ENCODE results near the gene VPS8. TPM values are rescaled to one million over a fixed set of nuclear protein-coding genes. Genes with fewer than 3 reads are reported as not detected.

The VPS8 gene
- total and polyA plus RNA-seq, 2 of the 13 experiments (the other 11 are each of a cell fraction or from before 2014, with no cell fraction given) = 14.2 to 35.1 TPM

- H3K4me3 ChIP-seq (replicated peaks in 1 of 3; ENCODE audit: insufficient read depth in 1 of 3, low read depth in 2 of 3, low read length in 3 of 3) = no peak overlapping the region
- TF ChIP-seq IRF1 (CRISPR knock-in tag; IDR thresholded peaks at IDR 0.05; ENCODE audit: low read depth) (no peak), EHMT2 (IDR thresholded peaks at IDR 0.05; ENCODE audit: borderline replicate concordance, low read depth, low read length) (no peak), TBX3 (IDR thresholded peaks at IDR 0.05; ENCODE audit: borderline replicate concordance) (no peak), NRL (CRISPR knock-in tag; IDR thresholded peaks at IDR 0.05; ENCODE audit: borderline replicate concordance) (no peak), ZFAT (CRISPR knock-in tag; conservative IDR thresholded peaks at IDR 0.05) (no peak), PCBP1 (IDR thresholded peaks at IDR 0.05; ENCODE audit: borderline replicate concordance, low read depth, low read length) (no peak), CHD2 (IDR thresholded peaks at IDR 0.05; ENCODE audit: low read depth, low read length) (no peak), ZBTB14 (CRISPR knock-in tag; IDR thresholded peaks at IDR 0.05) (no peak), SATB2 (CRISPR knock-in tag; IDR thresholded peaks at IDR 0.05) (no peak), ZNF850 (CRISPR knock-in tag; conservative IDR thresholded peaks at IDR 0.05) (no peak), GLI4 (CRISPR knock-in tag; IDR thresholded peaks at IDR 0.05; ENCODE audit: borderline replicate concordance) (no peak), ELF1 (CRISPR knock-in tag; IDR thresholded peaks at IDR 0.05) (no peak), FIP1L1 (IDR thresholded peaks at IDR 0.05; ENCODE audit: borderline replicate concordance, insufficient read depth, low read depth, low read length) (no peak), E2F5 (CRISPR knock-in tag; conservative IDR thresholded peaks at IDR 0.05) (no peak), KLF15 (CRISPR knock-in tag; IDR thresholded peaks at IDR 0.05; ENCODE audit: borderline replicate concordance) (no peak), CCAR2 (optimal IDR thresholded peaks at IDR 0.05; ENCODE audit: low read depth, low read length) (no peak), HES4 (CRISPR knock-in tag; IDR thresholded peaks at IDR 0.05; ENCODE audit: borderline replicate concordance) (no peak)
- TF ChIP-seq, protein P1, sequence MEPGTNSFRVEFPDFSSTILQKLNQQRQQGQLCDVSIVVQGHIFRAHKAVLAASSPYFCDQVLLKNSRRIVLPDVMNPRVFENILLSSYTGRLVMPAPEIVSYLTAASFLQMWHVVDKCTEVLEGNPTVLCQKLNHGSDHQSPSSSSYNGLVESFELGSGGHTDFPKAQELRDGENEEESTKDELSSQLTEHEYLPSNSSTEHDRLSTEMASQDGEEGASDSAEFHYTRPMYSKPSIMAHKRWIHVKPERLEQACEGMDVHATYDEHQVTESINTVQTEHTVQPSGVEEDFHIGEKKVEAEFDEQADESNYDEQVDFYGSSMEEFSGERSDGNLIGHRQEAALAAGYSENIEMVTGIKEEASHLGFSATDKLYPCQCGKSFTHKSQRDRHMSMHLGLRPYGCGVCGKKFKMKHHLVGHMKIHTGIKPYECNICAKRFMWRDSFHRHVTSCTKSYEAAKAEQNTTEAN (CRISPR knock-in tag; conservative IDR thresholded peaks at IDR 0.05) = no peak
- H3K27me3 ChIP-seq (ENCODE audit: control insufficient read depth in 1 of 2, insufficient read depth in 2 of 2, low read length in 2 of 2) = no peaks in the 10 kb centered on the region
- ChIA-PET CTCF (ENCODE audit: low intra/inter-chr PET ratio, low total read pairs) (no interaction called here), POLR2A (no interaction called here)
- intact Hi-C loops (cut with micrococcal nuclease; ENCODE audit: unreplicated experiment) (no loop called here), in situ Hi-C loops (cut with HindIII; ENCODE audit: extremely low pct_ligation_motif_present, low pct_unique_long_range_greater_than_20kb) (no loop called here)
- no peak overlapping the region for H3K27ac ChIP-seq (ENCODE audit: extremely low read length, insufficient read depth, low read length)
- H3K4me1 ChIP-seq (ENCODE audit: insufficient read depth, low read length) = peaks cover 5% of the 10 kb centered on the region; the same call in 1 of the 2 replicates
- 100% methylated on average over 1 of the region's 1 CpG for WGBS (ENCODE audit: low lambda C conversion rate)
- H4K20me1 ChIP-seq (ENCODE audit: insufficient read depth, low read length) = no peaks in the 10 kb centered on the region
- H3K9ac ChIP-seq (ENCODE audit: insufficient read depth, low read depth, low read length) = no peak overlapping the region
- DNase-seq (ENCODE audit: low spot score) (no peak), ATAC-seq (no peak), FAIRE-seq (no peak)
- H3K4me2 ChIP-seq (ENCODE audit: low read depth, low read length) = no peak overlapping the region
- H2AFZ ChIP-seq (ENCODE audit: low read length) = no peak overlapping the region
- H3K36me3 ChIP-seq (replicated peaks in 1 of 2; ENCODE audit: control insufficient read depth in 1 of 2, insufficient read depth in 2 of 2, low read length in 2 of 2) = peaks cover 0 to 2% of the 10 kb centered on the region in 2 experiments; a peak in 3 of 5 replicates
- H3K79me2 ChIP-seq (ENCODE audit: insufficient read depth, low read length) = no peaks in the 10 kb centered on the region
- BruUV-seq (replicated peaks) = no TSS peak
- H3K9me3 ChIP-seq (ENCODE audit: low read length) = no peaks in the 10 kb centered on the region
Measured at GRCh38 chr3:184884359-184885017, 72.5 kb downstream of the VPS8 start.

Data from HepG2 (cell line).